Ishikawa (cell line): Measurements from ENCODE around the gene LRRC59.

Experiments used
- CEBPB ChIP-seq: IDR thresholded peaks from 2 replicates; pipeline ENCODE4 v1.6.1; 2012
- MAX ChIP-seq: IDR thresholded peaks from 2 replicates; pipeline ENCODE4 v1.6.1; 2012
- TAF1 ChIP-seq: IDR thresholded peaks from 2 replicates; pipeline ENCODE4 v1.6.1; 2012; ENCODE audit warnings: low read depth, mild to moderate bottlenecking
- YY1 ChIP-seq: IDR thresholded peaks from 2 replicates; pipeline ENCODE4 v1.6.1; 2012; ENCODE audit warnings: low read depth

- TF ChIP-seq MAX (no peak), TAF1 (no peak), CEBPB (no peak), YY1 (no peak)
Measured at GRCh38 chr17:50364715-50365114, 32.6 kb downstream of the LRRC59 start.
